Measurements from ENCODE around the gene TMEM31. TPM values are rescaled to one million over a fixed set of nuclear protein-coding genes. Genes with fewer than 3 reads are reported as not detected.

Gene TMEM31
- total RNA-seq, 2 experiments from 2014 or later: not detected

DNA sequence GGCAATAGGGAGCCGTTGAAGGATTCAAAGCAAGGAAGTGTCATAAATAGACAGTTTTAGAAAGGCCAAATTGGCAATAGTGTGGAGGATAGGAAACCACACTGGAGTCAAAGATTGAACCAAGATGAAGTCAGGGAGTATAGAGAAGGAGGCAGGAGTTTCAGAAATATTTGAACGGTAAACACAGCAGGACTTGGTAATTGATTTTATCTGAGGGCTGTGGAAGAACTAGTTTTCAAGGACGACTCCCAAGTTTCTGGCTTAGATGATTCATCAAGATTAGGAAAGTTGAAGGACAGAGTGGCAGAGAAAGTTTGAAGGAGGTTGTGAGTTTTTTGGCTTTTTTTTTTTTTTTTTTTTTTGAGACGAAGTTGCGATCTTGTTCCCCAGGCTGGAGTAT, 11.5 kb upstream of the TMEM31 start:
- no peak overlapping the region for H3K4me3 ChIP-seq (ENCODE audit: low read length)
- CTCF ChIA-PET: no interaction called here
- no peak overlapping the region for H3K27ac ChIP-seq (ENCODE audit: low read depth in 1 of 2, low read length in 2 of 2)
- H3K27me3 ChIP-seq (ENCODE audit: control insufficient read depth in 1 of 2, insufficient read depth in 2 of 2, low read length in 2 of 2): no peaks in the 10 kb centered on the region
- no peaks in the 10 kb centered on the region for H3K36me3 ChIP-seq (ENCODE audit: insufficient read depth, low read length)
- Mint-ChIP-seq H3K36me3 (ENCODE audit: low read depth) (no peaks in the 10 kb centered on the region), H3K4me1 (ENCODE audit: low read depth) (no peaks in the 10 kb centered on the region), H3K4me3 (no peak overlapping the region), H3K27me3 (no peaks in the 10 kb centered on the region), H3K9me3 (no peaks in the 10 kb centered on the region), H3K27ac (no peak overlapping the region)
- no peaks in the 10 kb centered on the region for H3K4me1 ChIP-seq (ENCODE audit: insufficient read depth, low read length)
- H3K9me3 ChIP-seq (ENCODE audit: control insufficient read depth in 1 of 2, insufficient read depth in 1 of 2, low read length in 2 of 2): no peaks in the 10 kb centered on the region
- intact Hi-C loops (cut with DNase I, micrococcal nuclease): loop anchor here in 1 of 2 experiments (10.0 kb wide), 1 partner anchor 484 kb away; the partner anchor contains the start of gene BEX4
- DNase-seq: no peak
- TF ChIP-seq, protein P1, sequence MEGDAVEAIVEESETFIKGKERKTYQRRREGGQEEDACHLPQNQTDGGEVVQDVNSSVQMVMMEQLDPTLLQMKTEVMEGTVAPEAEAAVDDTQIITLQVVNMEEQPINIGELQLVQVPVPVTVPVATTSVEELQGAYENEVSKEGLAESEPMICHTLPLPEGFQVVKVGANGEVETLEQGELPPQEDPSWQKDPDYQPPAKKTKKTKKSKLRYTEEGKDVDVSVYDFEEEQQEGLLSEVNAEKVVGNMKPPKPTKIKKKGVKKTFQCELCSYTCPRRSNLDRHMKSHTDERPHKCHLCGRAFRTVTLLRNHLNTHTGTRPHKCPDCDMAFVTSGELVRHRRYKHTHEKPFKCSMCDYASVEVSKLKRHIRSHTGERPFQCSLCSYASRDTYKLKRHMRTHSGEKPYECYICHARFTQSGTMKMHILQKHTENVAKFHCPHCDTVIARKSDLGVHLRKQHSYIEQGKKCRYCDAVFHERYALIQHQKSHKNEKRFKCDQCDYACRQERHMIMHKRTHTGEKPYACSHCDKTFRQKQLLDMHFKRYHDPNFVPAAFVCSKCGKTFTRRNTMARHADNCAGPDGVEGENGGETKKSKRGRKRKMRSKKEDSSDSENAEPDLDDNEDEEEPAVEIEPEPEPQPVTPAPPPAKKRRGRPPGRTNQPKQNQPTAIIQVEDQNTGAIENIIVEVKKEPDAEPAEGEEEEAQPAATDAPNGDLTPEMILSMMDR (IDR thresholded peaks at IDR 0.05): no peak
- no peak for ATAC-seq (ENCODE audit: poor library complexity)
- POLR2A ChIA-PET: no interaction called here

DNA sequence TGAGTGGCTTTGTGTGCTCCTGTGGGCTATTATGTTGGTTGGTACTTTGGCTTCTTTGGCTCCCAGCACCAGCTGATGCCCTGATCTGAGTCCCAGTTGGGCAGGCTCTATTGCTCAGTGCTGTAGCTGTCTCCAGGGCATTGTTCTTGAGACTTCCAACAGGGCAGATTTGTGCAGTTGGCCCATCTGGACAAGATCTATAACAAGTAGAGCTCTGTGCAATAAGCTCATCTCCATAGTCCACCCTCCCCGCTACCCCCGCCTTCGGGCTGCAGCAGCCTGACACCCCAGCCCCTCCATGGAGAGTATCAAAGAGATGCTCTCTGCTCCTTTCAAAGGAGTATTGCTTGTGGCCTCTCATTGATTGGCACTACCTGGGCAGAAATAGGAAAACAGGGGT, 5.8 kb upstream of the TMEM31 start:
- CTCF ChIA-PET: no interaction called here

DNA sequence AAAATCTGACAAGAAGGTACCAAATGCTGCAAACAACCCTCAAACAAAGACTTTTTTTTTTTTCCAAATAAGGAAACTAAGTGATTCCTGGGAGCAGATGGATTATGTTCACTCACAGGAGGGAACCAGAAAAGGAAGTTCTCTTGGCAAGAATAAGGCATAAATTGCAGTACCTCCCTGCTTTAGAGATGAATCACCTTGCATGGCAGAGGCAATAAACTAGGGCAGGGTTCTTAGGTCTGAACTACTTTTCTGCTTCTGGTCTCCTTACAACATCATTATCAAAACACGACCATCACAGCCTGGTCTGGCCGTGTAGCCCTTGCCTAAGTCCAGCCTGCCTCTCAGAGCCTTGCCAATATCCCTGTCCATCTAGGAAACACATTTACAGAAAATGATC, 6.3 kb downstream of the TMEM31 start:
- no peaks in the 10 kb centered on the region for H3K9me3 Mint-ChIP-seq
- DNase-seq (no peak), ATAC-seq (ENCODE audit: poor library complexity) (no peak)
- H3K27ac Mint-ChIP-seq: no peak overlapping the region
- Histone ChIP-seq H3K27ac (ENCODE audit: low read depth in 1 of 2, low read length in 2 of 2) (no peak overlapping the region), H3K36me3 (ENCODE audit: insufficient read depth, low read length) (no peaks in the 10 kb centered on the region), H3K27me3 (ENCODE audit: control insufficient read depth in 1 of 2, insufficient read depth in 2 of 2, low read length in 2 of 2) (no peaks in the 10 kb centered on the region), H3K4me1 (ENCODE audit: insufficient read depth, low read length) (no peaks in the 10 kb centered on the region), H3K9me3 (ENCODE audit: control insufficient read depth in 1 of 2, insufficient read depth in 1 of 2, low read length in 2 of 2) (no peaks in the 10 kb centered on the region), H3K4me3 (ENCODE audit: low read length) (no peak overlapping the region)
- TF ChIP-seq, protein P1 (IDR thresholded peaks at IDR 0.05): no peak
- H3K4me1 Mint-ChIP-seq (ENCODE audit: low read depth): no peaks in the 10 kb centered on the region
- POLR2A ChIA-PET: no interaction called here
- no peak overlapping the region for H3K4me3 Mint-ChIP-seq
- intact Hi-C loops (cut with DNase I, micrococcal nuclease): loop anchor here in 1 of 2 experiments (10.0 kb wide), 1 partner anchor 182 kb away; no protein-coding TSS in a partner anchor
- H3K36me3 Mint-ChIP-seq (ENCODE audit: low read depth): no peaks in the 10 kb centered on the region
- H3K27me3 Mint-ChIP-seq: no peaks in the 10 kb centered on the region
- CTCF ChIA-PET: no interaction called here

More for the DNA sequence above, 5.8 kb upstream of the TMEM31 start:
- ATAC-seq (ENCODE audit: poor library complexity) (no peak), DNase-seq (no peak)
- H3K27me3 Mint-ChIP-seq: no peaks in the 10 kb centered on the region
- H3K27ac Mint-ChIP-seq: no peak overlapping the region
- no peaks in the 10 kb centered on the region for H3K4me1 ChIP-seq (ENCODE audit: insufficient read depth, low read length)
- no peaks in the 10 kb centered on the region for H3K27me3 ChIP-seq (ENCODE audit: control insufficient read depth in 1 of 2, insufficient read depth in 2 of 2, low read length in 2 of 2)
- intact Hi-C loops (cut with DNase I, micrococcal nuclease): no loop called here
- TF ChIP-seq, protein P1 (IDR thresholded peaks at IDR 0.05): no peak
- H3K9me3 Mint-ChIP-seq: no peaks in the 10 kb centered on the region
- no peak overlapping the region for H3K4me3 Mint-ChIP-seq
- H3K36me3 Mint-ChIP-seq (ENCODE audit: low read depth): no peaks in the 10 kb centered on the region
- no peaks in the 10 kb centered on the region for H3K36me3 ChIP-seq (ENCODE audit: insufficient read depth, low read length)
- H3K4me3 ChIP-seq (ENCODE audit: low read length): no peak overlapping the region
- POLR2A ChIA-PET: no interaction called here
- no peaks in the 10 kb centered on the region for H3K9me3 ChIP-seq (ENCODE audit: control insufficient read depth in 1 of 2, insufficient read depth in 1 of 2, low read length in 2 of 2)
- H3K4me1 Mint-ChIP-seq (ENCODE audit: low read depth): no peaks in the 10 kb centered on the region
- no peak overlapping the region for H3K27ac ChIP-seq (ENCODE audit: low read depth in 1 of 2, low read length in 2 of 2)
